ENCODE measurements around the gene HSPB2. TPM values are rescaled to one million over a fixed set of nuclear protein-coding genes. Genes with fewer than 3 reads are reported as not detected.

The HSPB2 gene
- total RNA-seq, 1 donor from 2014 or later: 36.5 TPM

DNA sequence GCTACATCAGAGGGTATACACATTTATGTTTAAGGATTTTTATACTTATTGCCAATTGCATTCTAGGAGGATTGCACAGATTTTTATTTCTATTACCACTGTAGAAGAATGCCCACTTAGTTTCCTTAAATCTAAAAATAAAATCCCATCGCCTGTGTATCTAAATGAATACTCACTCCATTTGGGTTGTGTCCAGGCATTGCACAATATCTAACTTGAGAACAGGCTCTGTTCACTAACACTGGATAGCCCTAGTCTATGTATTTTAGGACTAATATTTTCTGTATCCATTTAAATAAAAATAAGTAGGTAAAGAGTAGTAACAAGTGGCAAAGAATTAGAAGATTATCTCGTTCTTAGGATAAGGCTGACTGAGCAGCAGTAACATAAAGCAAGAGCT lies 10.3 kb downstream of the HSPB2 start:
- intact Hi-C loops (cut with micrococcal nuclease): no loop called here
- TF ChIP-seq CTCF (IDR thresholded peaks at IDR 0.05; ENCODE audit: borderline replicate concordance): no peak
- Histone ChIP-seq H3K27ac (replicated peaks) (peak overlapping the region; percentile 95), H3K4me3 (peak overlapping the region; percentile 52), H3K4me1 (peaks cover 85% of the 10 kb centered on the region), H3K27me3 (ENCODE audit: low read depth) (no peaks in the 10 kb centered on the region), H3K36me3 (no peaks in the 10 kb centered on the region), H3K9me3 (replicated peaks) (no peaks in the 10 kb centered on the region)
- DNase-seq: no peak

- Histone ChIP-seq H3K4me1 (peaks cover 81% of the 10 kb centered on the region), H3K27ac (replicated peaks) (peak overlapping the region; percentile 95), H3K36me3 (no peaks in the 10 kb centered on the region), H3K27me3 (ENCODE audit: low read depth) (no peaks in the 10 kb centered on the region), H3K9me3 (replicated peaks) (no peaks in the 10 kb centered on the region), H3K4me3 (peak overlapping the region; percentile 52)
- intact Hi-C loops (cut with micrococcal nuclease): no loop called here
- no peak for TF ChIP-seq CTCF (IDR thresholded peaks at IDR 0.05; ENCODE audit: borderline replicate concordance)
- DNase-seq: no peak
Measured at GRCh38 chr11:111923351-111923788, 10.8 kb downstream of the HSPB2 start.

GRCh38 chr11:111923951-111924350 lies 11.4 kb downstream of the HSPB2 start:
- Histone ChIP-seq H3K4me1 (peaks cover 75% of the 10 kb centered on the region), H3K4me3 (peak overlapping the region; percentile 52), H3K36me3 (no peaks in the 10 kb centered on the region), H3K27me3 (ENCODE audit: low read depth) (no peaks in the 10 kb centered on the region), H3K9me3 (replicated peaks) (no peaks in the 10 kb centered on the region), H3K27ac (replicated peaks) (peak overlapping the region; percentile 95)
- no peak for DNase-seq
- TF ChIP-seq CTCF (IDR thresholded peaks at IDR 0.05; ENCODE audit: borderline replicate concordance): no peak
- intact Hi-C loops (cut with micrococcal nuclease): no loop called here

- DNase-seq: no peak
- no peak for TF ChIP-seq CTCF (IDR thresholded peaks at IDR 0.05; ENCODE audit: borderline replicate concordance)
- H3K36me3 ChIP-seq: no peaks in the 10 kb centered on the region
- H3K27ac ChIP-seq (replicated peaks): peak overlapping the region; percentile 95
- H3K9me3 ChIP-seq (replicated peaks): no peaks in the 10 kb centered on the region
- intact Hi-C loops (cut with micrococcal nuclease): no loop called here
- peaks cover 62% of the 10 kb centered on the region for H3K4me1 ChIP-seq
- H3K4me3 ChIP-seq: peak overlapping the region; percentile 64
- no peaks in the 10 kb centered on the region for H3K27me3 ChIP-seq (ENCODE audit: low read depth)
Measured at GRCh38 chr11:111925953-111926352, 13.4 kb downstream of the HSPB2 start.

GRCh38 chr11:111926505-111927391 lies 14.2 kb downstream of the HSPB2 start:
- peaks cover 58% of the 10 kb centered on the region for H3K4me1 ChIP-seq
- peak overlapping the region; percentile 64 for H3K4me3 ChIP-seq
- no peaks in the 10 kb centered on the region for H3K36me3 ChIP-seq
- peak; percentile 97 for DNase-seq
- no peaks in the 10 kb centered on the region for H3K9me3 ChIP-seq (replicated peaks)
- H3K27ac ChIP-seq (replicated peaks): peak overlapping the region; percentile 95
- TF ChIP-seq CTCF (IDR thresholded peaks at IDR 0.05; ENCODE audit: borderline replicate concordance): peak; percentile 9
- H3K27me3 ChIP-seq (ENCODE audit: low read depth): no peaks in the 10 kb centered on the region
- intact Hi-C loops (cut with micrococcal nuclease): no loop called here

Measured in left ventricle myocardium inferior (tissue), 1 donor.